Measurements from ENCODE around the gene VPS4A. TPM values are rescaled to one million over a fixed set of nuclear protein-coding genes. Genes with fewer than 3 reads are reported as not detected.

Gene VPS4A
- total RNA-seq, 1 experiment from 2014 or later = 42.2 TPM

GRCh38 chr16:69320740-69321073, 9.6 kb downstream of the VPS4A start:
- peaks cover 48 to 69% of the 10 kb centered on the region in 2 experiments for H3K36me3 ChIP-seq (ENCODE audit: control insufficient read depth in 1 of 2, insufficient read depth in 2 of 2, low read length in 2 of 2)
- ATAC-seq = no peak

GRCh38 chr16:69321080-69321479, 9.9 kb downstream of the VPS4A start:
- POLR2A ChIA-PET = no interaction called here
- peaks cover 51 to 69% of the 10 kb centered on the region in 2 experiments for H3K36me3 ChIP-seq (ENCODE audit: control insufficient read depth in 1 of 2, insufficient read depth in 2 of 2, low read length in 2 of 2)
- RAD21 ChIA-PET (ENCODE audit: low non-redundant PET in 1 of 2, low total read pairs in 2 of 2, uncharacterized antibody in 2 of 2, unreplicated experiment in 2 of 2) = no interaction called here

More at GRCh38 chr16:69320740-69321073, 9.6 kb downstream of the VPS4A start:
- Histone ChIP-seq H2AFZ (ENCODE audit: low read depth, low read length, poor library complexity, severe bottlenecking) (no peak overlapping the region), H3K9me3 (ENCODE audit: control insufficient read depth in 1 of 2, insufficient read depth in 1 of 2, low read depth in 1 of 2, low read length in 2 of 2) (no peaks in the 10 kb centered on the region), H4K20me1 (ENCODE audit: insufficient read depth) (no peaks in the 10 kb centered on the region), H3K4me2 (ENCODE audit: low read length) (no peak overlapping the region), H3K9ac (ENCODE audit: low read length) (no peak overlapping the region), H3K27ac (ENCODE audit: low read depth, low read length) (no peak overlapping the region), H3K4me1 (ENCODE audit: control insufficient read depth in 1 of 2, insufficient read depth in 2 of 2, low read length in 2 of 2) (no peaks in the 10 kb centered on the region), H3K27me3 (ENCODE audit: insufficient read depth, low read length) (no peaks in the 10 kb centered on the region), H3K4me3 (replicated peaks in 1 of 2; ENCODE audit: low read depth in 1 of 2, low read length in 2 of 2) (no peak overlapping the region), H3K9me2 (ENCODE audit: insufficient read depth) (no peaks in the 10 kb centered on the region), H3K79me2 (ENCODE audit: insufficient read depth, low read length) (peaks cover 70% of the 10 kb centered on the region)
- POLR2A ChIA-PET = no interaction called here
- DNase-seq (ENCODE audit: low read depth, low spot score) = no peak
- RAD21 ChIA-PET (ENCODE audit: low non-redundant PET in 1 of 2, low total read pairs in 2 of 2, uncharacterized antibody in 2 of 2, unreplicated experiment in 2 of 2) = no interaction called here
- no TSS peak for BruUV-seq (replicated peaks)
- intact Hi-C loops (cut with micrococcal nuclease) = no loop called here
- TF ChIP-seq SIN3A (IDR thresholded peaks at IDR 0.05; ENCODE audit: low read depth) = no peak
- CTCF ChIA-PET = no interaction called here

More at GRCh38 chr16:69321080-69321479, 9.9 kb downstream of the VPS4A start:
- ATAC-seq (no peak), DNase-seq (ENCODE audit: low read depth, low spot score) (no peak)
- Histone ChIP-seq H3K27ac (ENCODE audit: low read depth, low read length) (no peak overlapping the region), H3K4me1 (ENCODE audit: control insufficient read depth in 1 of 2, insufficient read depth in 2 of 2, low read length in 2 of 2) (no peaks in the 10 kb centered on the region), H4K20me1 (ENCODE audit: insufficient read depth) (peaks cover 2% of the 10 kb centered on the region; the same call in 1 of the 2 replicates), H3K9ac (ENCODE audit: low read length) (no peak overlapping the region), H3K9me3 (ENCODE audit: control insufficient read depth in 1 of 2, insufficient read depth in 1 of 2, low read depth in 1 of 2, low read length in 2 of 2) (no peaks in the 10 kb centered on the region), H3K27me3 (ENCODE audit: insufficient read depth, low read length) (no peaks in the 10 kb centered on the region), H3K4me2 (ENCODE audit: low read length) (no peak overlapping the region), H3K4me3 (replicated peaks in 1 of 2; ENCODE audit: low read depth in 1 of 2, low read length in 2 of 2) (no peak overlapping the region), H3K79me2 (ENCODE audit: insufficient read depth, low read length) (peaks cover 71% of the 10 kb centered on the region), H3K9me2 (ENCODE audit: insufficient read depth) (no peaks in the 10 kb centered on the region), H2AFZ (ENCODE audit: low read depth, low read length, poor library complexity, severe bottlenecking) (no peak overlapping the region)
- intact Hi-C loops (cut with micrococcal nuclease) = no loop called here
- CTCF ChIA-PET = no interaction called here
- no peak for TF ChIP-seq JUND (IDR thresholded peaks at IDR 0.05)
- TF ChIP-seq EZH2 (IDR thresholded peaks at IDR 0.05) = no peak
- TF ChIP-seq, protein P1, sequence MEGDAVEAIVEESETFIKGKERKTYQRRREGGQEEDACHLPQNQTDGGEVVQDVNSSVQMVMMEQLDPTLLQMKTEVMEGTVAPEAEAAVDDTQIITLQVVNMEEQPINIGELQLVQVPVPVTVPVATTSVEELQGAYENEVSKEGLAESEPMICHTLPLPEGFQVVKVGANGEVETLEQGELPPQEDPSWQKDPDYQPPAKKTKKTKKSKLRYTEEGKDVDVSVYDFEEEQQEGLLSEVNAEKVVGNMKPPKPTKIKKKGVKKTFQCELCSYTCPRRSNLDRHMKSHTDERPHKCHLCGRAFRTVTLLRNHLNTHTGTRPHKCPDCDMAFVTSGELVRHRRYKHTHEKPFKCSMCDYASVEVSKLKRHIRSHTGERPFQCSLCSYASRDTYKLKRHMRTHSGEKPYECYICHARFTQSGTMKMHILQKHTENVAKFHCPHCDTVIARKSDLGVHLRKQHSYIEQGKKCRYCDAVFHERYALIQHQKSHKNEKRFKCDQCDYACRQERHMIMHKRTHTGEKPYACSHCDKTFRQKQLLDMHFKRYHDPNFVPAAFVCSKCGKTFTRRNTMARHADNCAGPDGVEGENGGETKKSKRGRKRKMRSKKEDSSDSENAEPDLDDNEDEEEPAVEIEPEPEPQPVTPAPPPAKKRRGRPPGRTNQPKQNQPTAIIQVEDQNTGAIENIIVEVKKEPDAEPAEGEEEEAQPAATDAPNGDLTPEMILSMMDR (IDR thresholded peaks at IDR 0.05 in 2 of 3, conservative IDR thresholded peaks at IDR 0.05 in 1 of 3; ENCODE audit: borderline replicate concordance in 1 of 3, insufficient read depth in 1 of 3, low read depth in 2 of 3, low read length in 2 of 3) = no peak
- TF ChIP-seq CBX3 (IDR thresholded peaks at IDR 0.05; ENCODE audit: low read depth) = no peak
- no peak for TF ChIP-seq SP1 (IDR thresholded peaks at IDR 0.05; ENCODE audit: low read depth)
- TF ChIP-seq FOSL1 (IDR thresholded peaks at IDR 0.05; ENCODE audit: low read depth) = no peak
- TF ChIP-seq EGR1 (IDR thresholded peaks at IDR 0.05; ENCODE audit: low read depth) = no peak
- TF ChIP-seq REST (IDR thresholded peaks at IDR 0.05; ENCODE audit: low read depth) = no peak
- TF ChIP-seq YY1 (IDR thresholded peaks at IDR 0.05; ENCODE audit: extremely low read depth, insufficient replicate concordance, low read depth, low read length) = no peak
- TF ChIP-seq SIN3A (IDR thresholded peaks at IDR 0.05; ENCODE audit: low read depth) = no peak
- no TSS peak for BruUV-seq (replicated peaks)

Measured in HCT116 (cell line).